Sigmoid colon (tissue), 3 donors: ENCODE data around the gene MCF2L.

Experiments used
- POLR2A ChIP-seq, 2 donors: fragments of 450-650 bp; IDR thresholded peaks; one replicate each; pipeline ENCODE4 v1.6.1; 2016; ENCODE audit warnings: antibody characterized with exemption in 2 of 2, mild to moderate bottlenecking in 2 of 2, moderate library complexity in 2 of 2
- TF ChIP-seq, protein P1 (sequence below), 4 experiments: fragments of 450-650 bp in 3 of 4; fragments of 200-600 bp in 1 of 4; IDR thresholded peaks; one replicate each; pipeline ENCODE4 v1.5.1; 2016 to 2019; ENCODE audit warnings: antibody characterized with exemption in 4 of 4, mild to moderate bottlenecking in 3 of 4, moderate library complexity in 2 of 4

- TF ChIP-seq, protein P1, sequence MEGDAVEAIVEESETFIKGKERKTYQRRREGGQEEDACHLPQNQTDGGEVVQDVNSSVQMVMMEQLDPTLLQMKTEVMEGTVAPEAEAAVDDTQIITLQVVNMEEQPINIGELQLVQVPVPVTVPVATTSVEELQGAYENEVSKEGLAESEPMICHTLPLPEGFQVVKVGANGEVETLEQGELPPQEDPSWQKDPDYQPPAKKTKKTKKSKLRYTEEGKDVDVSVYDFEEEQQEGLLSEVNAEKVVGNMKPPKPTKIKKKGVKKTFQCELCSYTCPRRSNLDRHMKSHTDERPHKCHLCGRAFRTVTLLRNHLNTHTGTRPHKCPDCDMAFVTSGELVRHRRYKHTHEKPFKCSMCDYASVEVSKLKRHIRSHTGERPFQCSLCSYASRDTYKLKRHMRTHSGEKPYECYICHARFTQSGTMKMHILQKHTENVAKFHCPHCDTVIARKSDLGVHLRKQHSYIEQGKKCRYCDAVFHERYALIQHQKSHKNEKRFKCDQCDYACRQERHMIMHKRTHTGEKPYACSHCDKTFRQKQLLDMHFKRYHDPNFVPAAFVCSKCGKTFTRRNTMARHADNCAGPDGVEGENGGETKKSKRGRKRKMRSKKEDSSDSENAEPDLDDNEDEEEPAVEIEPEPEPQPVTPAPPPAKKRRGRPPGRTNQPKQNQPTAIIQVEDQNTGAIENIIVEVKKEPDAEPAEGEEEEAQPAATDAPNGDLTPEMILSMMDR (IDR thresholded peaks at IDR 0.05) = no peak
- TF ChIP-seq POLR2A (IDR thresholded peaks at IDR 0.05) = no peak
These were observed 130.1 kb downstream of the MCF2L start for GRCh38 chr13:113099142-113099541.
